Activated CD8-positive, alpha-beta memory T cell treated with anti-CD3 and anti-CD28 coated beads for 48 hours (primary cell): ENCODE results near the gene RNF220.

ENCODE experiments used
- DNase-seq, 3 experiments: peaks; one replicate each; pipeline ENCODE4 v3.0.0-alpha.2; 2020; ENCODE audit warnings: low read depth in 2 of 3, low spot score in 2 of 3

Gene RNF220

DNA sequence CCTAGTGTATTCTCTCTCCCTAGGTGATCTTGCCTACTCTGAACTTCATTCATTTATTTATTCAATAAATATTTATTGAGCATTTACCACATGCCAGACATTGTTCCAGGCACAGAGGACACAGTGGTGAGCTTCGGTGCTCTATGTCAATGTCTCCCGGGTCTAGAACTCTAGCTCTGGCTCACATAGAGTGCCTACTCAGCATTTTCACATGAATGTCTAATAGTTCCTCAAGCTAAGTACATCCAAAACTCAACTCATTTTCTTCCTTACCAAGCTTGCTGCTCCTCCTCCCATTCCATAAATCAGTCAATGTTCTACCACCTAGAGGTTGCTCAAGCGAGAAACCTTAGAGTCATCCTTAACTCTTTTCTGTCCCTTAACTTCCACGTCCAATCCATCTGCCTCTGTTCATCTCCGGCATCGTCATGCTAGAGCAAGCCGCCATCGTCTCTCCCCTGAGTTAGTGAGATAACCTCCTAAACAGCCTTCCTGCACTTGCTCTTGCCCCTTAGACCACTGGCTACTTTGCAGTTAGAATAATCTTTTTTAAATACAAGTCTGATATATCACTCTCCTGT is 201.7 kb downstream of the RNF220 start:
- DNase-seq = no peak

GRCh38 chr1:44608141-44608540 is 203.1 kb downstream of the RNF220 start:
- no peak for DNase-seq

GRCh38 chr1:44609412-44609767 is 204.3 kb downstream of the RNF220 start:
- peak in 2 of 3 experiments; percentile 9 to 12 for DNase-seq

DNA sequence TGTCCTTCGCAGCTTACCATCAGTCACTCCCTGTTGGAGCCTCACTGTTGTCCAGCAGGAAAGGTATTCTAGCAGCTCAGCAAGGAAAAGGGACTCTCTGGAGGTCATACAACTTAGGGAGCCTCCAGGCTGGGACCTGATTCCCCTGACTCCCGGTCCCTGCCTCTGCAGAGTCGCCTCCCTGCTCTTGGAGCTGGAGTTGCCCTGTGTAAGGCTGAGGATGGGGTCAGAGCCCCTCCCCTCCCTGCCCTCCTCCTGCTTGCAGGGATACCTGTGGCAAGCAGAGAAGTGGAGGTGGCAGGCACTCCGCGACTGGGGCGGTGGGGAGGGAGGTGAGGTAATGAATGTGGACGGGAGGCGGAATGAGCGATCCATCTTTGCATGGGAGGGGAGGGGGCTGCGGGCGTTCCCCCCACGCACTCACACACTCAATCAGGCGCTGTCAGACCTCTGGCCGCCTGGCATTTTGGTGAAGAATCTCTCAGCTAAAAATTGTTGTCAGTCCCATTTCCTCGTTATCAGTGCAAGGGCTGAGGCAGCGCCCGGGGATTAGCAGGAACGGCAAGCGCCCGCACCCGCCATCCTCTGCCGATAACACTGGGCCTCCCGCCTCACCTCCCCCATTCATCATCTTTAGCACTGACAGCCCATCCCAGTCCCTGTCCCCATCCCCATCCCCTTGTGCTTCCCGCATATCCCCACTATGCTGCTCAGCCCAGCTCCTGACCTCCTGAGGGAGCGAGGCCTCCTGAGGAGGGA is 204.9 kb downstream of the RNF220 start:
- no peak for DNase-seq

GRCh38 chr1:44610527-44611148 is 205.6 kb downstream of the RNF220 start:
- no peak for DNase-seq

- DNase-seq = no peak
Observed at GRCh38 chr1:44611419-44611818, 206.4 kb downstream of the RNF220 start.

- no peak for DNase-seq
Observed at GRCh38 chr1:44611866-44612265, 206.8 kb downstream of the RNF220 start.

DNA sequence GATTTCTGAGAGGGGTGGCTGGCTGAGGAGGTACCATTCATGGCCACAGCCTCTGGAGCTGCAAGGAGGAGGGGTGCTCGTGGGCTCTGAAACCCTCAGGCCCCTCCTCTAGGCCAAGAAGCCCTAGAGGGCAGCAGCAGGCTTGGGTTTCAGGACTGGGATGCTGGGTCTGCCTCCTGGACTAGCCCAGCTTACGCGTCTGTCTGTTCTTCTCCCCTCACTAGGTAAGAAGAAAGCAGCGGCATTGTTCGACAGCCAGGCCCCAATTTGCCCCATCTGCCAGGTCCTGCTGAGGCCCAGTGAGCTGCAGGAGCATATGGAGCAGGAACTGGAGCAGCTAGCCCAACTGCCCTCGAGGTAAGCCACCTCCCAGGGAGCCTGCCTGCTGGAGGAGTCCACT is 208.9 kb downstream of the RNF220 start:
- no peak for DNase-seq

DNA sequence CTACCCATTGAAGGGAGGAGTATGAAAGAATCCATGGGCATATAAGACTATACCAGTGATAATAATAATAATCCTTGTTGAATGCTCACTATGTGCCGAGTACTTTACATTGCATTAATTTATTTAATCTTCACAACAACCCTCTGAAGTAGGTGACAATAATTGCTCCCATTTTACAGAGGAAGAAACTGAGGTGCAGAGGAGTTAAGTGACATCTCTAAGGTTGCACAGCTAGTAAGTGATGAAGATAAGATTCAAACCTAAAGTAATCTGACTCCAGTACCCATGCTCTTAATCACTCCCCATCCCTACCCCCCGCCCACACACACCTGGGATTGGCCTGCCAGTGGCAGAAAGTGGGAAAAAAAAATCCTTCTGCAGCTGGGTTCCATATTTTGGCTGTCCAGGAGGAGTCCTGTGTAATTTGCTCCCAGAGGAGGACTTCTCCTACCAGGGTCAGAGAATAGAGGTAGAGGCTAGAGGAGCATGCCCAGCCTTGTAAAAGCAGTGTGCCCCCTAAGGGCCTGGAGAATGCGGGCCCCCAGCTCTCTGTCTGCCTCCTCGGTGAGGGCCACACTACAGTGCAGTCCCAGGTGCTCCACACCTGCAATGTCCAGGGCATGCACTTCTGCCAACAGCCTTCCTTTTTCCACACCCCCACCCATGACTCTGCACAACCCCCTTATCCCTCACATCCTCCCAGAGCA is 211.4 kb downstream of the RNF220 start:
- DNase-seq = no peak

- DNase-seq = no peak
Observed at GRCh38 chr1:44616991-44617702, 212.1 kb downstream of the RNF220 start.

DNA sequence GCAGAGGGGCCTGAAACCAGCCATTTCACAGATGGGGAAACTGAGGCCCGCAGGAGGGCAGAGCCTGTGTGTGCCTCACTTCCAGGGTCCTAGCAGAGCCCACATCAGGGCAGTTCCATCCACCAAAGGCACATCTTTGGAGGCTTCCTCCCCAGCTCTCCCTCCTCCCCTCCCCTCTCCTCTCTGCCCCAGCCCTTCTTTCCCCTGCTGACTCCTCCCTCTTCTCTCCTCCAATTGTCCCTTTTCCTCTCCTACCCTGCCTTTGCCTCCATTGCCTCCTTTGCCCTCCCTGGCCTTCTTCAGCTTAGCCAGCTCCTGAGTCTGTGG is 212.6 kb downstream of the RNF220 start:
- no peak for DNase-seq

GRCh38 chr1:44619261-44619900 is 214.3 kb downstream of the RNF220 start:
- DNase-seq = no peak

DNA sequence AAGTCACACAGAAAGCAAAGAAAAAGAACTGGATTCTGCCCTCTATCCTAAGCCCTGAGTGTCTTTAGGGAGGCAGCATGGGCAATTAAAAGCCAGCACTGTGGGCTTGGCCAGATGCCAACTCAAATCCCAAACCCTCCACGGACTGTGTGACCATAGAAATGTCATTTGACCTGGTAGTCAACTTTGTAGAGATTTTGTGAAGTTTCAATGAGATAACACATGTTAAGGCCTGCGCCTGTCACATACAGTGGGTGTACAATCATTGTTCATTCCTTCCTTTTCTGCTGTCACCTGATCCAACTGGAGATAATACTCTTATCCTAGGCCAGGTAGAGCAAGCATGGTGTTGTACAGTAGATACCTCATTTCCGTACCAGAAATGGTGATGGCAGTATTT is 215.0 kb downstream of the RNF220 start:
- no peak for DNase-seq

DNA sequence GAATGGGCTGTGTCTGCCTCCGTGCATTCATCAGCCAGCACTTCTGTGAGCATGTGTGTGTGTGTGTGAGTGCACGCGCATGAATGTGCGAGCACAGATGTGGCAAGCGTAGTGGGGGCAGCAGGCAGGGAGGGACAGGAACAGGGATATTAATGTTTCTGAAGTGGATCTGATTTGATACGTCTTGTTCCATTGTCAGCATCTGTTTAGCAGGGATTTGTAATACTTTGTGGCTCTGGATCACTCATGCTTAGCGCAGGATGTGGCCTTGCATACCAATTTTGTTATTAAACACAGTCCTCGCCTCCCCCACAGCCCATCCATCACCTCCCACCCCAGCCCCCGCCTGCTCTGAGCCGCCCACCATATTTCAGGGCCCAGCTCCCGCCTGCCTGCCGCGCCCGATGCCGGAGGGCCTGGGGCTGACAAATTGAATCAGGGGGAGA is 216.8 kb downstream of the RNF220 start:
- DNase-seq = no peak

- DNase-seq = no peak
Observed at GRCh38 chr1:44624268-44624901, 219.3 kb downstream of the RNF220 start.

DNA sequence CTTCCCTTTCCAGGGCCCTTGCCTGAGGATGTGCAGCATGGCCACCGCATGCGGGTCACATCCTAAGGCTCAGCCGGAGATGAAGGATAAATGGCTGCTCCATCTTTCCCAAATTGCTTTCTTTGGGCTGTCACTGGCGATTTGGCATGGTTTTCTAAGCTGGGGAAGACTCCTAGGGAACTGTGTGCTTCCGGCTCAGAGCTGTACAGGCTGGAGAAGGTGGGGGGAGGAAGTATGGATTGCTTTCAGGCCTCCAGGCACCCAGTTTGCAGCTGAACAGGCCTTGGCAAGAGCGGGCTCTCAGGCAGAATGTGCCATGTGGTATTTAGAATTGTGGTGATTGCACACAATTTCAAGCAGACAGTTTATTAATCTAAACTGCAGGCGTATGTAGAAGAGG is 220.3 kb downstream of the RNF220 start:
- DNase-seq = no peak

GRCh38 chr1:44628962-44629756 is 224.1 kb downstream of the RNF220 start:
- no peak for DNase-seq

DNA sequence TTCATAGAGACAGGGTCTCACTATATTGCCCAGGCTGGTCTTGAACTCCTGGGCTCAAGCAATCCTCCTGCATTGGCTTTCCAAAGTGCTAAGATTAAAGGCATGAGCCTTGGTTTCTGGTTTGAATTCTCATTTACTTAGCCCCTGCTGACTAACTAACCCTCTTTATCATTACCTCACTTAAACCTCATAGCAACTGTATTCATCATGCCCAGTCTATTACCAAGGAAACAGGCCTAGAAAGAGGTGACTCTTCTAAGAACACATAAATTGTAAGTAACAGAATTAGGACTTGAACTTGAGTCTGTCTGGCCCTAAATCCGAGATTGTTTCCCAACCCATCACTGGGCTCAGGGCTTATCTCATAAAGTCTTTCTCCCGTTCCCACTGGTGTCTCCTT is 225.1 kb downstream of the RNF220 start:
- DNase-seq = no peak

DNA sequence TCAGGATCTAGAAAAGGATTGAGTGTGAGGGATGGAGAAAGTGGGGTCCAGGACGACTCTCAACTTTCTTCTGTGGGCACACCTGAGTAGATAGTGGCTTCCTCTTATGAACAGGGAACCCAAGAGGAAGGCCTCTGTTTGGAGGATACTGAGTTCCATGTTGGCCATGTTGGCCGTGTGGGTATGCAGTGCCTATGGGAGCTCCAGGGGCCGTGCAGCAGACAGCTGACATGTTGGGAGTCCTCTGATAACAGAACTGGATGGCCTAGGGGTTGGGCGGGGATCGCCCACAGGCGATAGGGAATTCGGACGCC is 226.2 kb downstream of the RNF220 start:
- no peak for DNase-seq
